ENCODE results near the gene LMAN1L. TPM values are rescaled to one million over a fixed set of nuclear protein-coding genes. Genes with fewer than 3 reads are reported as not detected.

LMAN1L gene
- total RNA-seq: under 1 TPM; 0.36 to 0.37 TPM

DNA sequence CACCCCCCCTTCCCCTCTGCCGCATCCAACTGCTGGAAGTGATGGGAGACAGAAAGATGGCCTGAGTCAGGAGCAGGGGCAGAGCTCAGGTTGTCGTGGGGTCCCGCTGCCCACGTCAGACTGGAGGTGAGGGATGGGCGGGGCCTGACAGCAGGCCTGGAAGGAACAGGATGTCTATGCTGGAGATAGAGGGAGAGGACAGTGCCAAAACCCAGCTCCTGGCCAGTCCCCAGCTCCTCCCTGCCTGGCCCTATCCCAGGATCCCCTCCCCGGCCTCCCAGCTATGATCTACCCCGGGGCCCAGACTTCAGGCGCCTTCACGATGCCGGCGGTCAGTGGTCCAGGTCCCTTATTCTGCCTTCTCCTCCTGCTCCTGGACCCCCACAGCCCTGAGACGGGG lies at the start of gene LMAN1L:
Gene LMAN1L (plus strand): TSS at position 303 of the 400 bp plus-strand sequence. CDS start 20 bp downstream, at position 323.
- no peak for DNase-seq

DNA sequence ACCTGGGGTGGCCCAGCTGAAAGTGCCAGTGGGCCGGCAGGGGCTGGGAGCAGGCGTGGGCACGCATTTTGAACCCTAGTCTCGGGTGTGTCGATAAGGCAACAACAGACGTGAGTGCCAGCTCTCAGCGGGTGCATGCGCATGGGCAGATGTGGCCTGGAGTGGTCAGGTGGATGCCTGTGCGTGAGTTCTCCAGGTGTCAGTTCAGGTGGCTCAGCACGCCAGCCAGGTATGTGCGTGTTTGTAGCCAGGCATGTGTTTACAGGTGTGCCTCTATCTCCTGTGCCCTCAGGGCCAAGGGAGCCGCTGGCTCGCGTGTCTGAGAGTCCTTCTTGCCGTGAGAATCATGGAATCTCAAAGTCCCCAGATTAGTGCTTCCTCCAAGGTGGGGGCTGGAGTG lies 49.2 kb upstream of the LMAN1L start:
- Mint-ChIP-seq H3K36me3 (no peaks in the 10 kb centered on the region), H3K4me1 (peaks cover 2% of the 10 kb centered on the region), H3K9me3 (no peaks in the 10 kb centered on the region), H3K27me3 (no peaks in the 10 kb centered on the region), H3K4me3 (no peak overlapping the region), H3K27ac (no peak overlapping the region)
- DNase-seq (no peak), ATAC-seq (ENCODE audit: low read depth) (no peak)
- POLR2A ChIA-PET: interaction anchor here (0.6 to 1.1 kb wide), 2 partner anchors 20 to 93 kb away, joined by 3 to 4 read pairs; no protein-coding TSS in a partner anchor

More for the DNA sequence above, at the start of gene LMAN1L:
- Mint-ChIP-seq H3K4me1 (peaks cover 6% of the 10 kb centered on the region), H3K9me3 (no peaks in the 10 kb centered on the region), H3K27ac (no peak within 1 kb of the TSS), H3K27me3 (peaks cover 5% of the 10 kb centered on the region), H3K36me3 (no peaks in the 10 kb centered on the region), H3K4me3 (no peak within 1 kb of the TSS)
- ATAC-seq (ENCODE audit: low read depth): no peak
- POLR2A ChIA-PET: no interaction called here

DNA sequence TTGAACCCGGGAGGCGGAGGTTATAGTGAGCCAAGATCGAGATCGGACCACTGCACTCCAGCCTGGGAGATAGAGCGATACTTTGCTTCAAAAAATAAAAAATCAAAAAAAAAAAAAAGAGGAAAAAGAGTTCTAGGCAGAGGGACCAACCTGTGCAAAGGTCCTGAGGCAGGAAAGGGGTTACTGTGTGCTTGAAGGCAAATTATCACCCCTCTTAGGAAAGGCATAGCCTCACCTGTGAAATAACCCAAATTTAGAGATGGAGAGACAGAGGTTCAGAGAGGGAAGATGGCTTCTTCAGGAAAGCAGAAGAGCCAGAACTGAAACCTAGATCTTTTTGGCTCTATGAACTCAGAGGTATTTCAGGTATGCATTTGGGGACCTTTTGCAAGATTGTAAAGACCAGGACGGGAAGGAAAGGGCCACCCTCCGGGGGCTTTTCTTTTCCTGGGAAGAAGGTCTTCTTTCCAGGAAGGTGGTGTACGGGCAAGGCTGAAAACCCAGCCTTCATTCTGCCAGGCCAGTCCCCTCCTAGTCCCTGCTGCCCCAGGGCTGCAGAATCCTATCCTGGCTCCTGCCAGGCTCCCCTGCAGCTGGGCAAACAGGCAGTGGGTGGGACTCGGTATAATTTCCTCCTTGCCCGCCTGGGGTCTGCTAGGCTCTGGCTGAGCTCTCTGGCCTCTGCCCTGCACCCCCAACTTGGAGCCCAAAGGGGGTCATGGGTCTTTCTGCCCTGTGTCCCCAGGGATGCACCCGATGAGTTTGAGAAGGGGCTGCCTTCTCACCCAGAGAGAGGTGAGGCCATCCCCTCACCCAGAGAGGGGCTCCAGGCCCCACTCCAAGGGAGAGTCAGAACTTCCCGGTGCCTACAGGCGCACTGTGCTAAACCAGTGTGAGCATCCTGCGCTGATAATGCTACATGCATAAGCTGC lies 45.2 kb upstream of the LMAN1L start:
- ATAC-seq (ENCODE audit: low read depth): no peak
- H3K4me1 Mint-ChIP-seq: peaks cover 14% of the 10 kb centered on the region
- H3K27ac Mint-ChIP-seq: no peak overlapping the region
- H3K27me3 Mint-ChIP-seq: no peaks in the 10 kb centered on the region
- H3K9me3 Mint-ChIP-seq: no peaks in the 10 kb centered on the region
- POLR2A ChIA-PET: interaction anchor here (1.3 to 21.9 kb wide), 3 partner anchors 25 to 131 kb away, joined by 6 to 709 read pairs (median 8); partner anchors contain the start of gene CYP1A1
- DNase-seq: no peak
- no peaks in the 10 kb centered on the region for H3K36me3 Mint-ChIP-seq
- no peak overlapping the region for H3K4me3 Mint-ChIP-seq

DNA sequence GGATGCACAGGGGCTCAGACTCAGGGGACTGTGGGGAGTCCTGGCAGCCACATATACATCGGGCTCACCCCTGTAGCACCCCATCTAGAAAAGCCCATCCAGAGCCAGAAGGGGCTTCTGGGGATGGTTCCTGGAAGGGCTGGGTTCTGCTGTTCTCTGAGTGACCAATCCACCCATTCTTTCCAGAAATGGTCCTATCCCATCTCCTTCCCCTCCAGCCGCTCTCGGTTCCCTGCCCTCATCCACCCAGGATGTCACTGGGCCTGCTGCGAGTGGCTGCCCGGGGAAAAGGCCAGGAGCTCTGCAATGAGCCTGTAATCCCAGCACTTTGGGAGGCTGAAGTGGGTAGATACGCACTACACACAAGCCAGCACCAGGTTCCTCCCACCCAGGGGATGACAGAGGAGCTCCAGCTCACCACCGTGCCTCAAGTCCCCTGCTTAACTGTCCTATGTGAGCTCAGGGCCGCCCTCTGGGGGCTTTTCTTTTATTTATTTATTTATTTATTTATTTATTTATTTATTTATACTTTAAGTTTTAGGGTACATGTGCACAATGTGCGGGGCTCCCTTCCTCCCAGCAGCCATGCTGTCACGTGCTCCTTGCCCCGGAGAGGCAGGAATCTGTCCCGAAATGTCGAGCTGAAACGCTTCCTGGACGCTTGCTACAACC lies 44.4 kb upstream of the LMAN1L start:
- ATAC-seq (ENCODE audit: low read depth): no peak
- H3K9me3 Mint-ChIP-seq: no peaks in the 10 kb centered on the region
- peaks cover 12% of the 10 kb centered on the region for H3K4me1 Mint-ChIP-seq
- DNase-seq: no peak
- no peaks in the 10 kb centered on the region for H3K36me3 Mint-ChIP-seq
- POLR2A ChIA-PET: interaction anchor here (0.7 to 21.9 kb wide), 7 partner anchors 24 to 135 kb away, joined by 3 to 709 read pairs (median 6); partner anchors contain the start of genes CYP1A1 and EDC3
- peak overlapping the region; percentile 52 for H3K4me3 Mint-ChIP-seq
- H3K27me3 Mint-ChIP-seq: no peaks in the 10 kb centered on the region
- peak overlapping the region; percentile 65 for H3K27ac Mint-ChIP-seq

DNA sequence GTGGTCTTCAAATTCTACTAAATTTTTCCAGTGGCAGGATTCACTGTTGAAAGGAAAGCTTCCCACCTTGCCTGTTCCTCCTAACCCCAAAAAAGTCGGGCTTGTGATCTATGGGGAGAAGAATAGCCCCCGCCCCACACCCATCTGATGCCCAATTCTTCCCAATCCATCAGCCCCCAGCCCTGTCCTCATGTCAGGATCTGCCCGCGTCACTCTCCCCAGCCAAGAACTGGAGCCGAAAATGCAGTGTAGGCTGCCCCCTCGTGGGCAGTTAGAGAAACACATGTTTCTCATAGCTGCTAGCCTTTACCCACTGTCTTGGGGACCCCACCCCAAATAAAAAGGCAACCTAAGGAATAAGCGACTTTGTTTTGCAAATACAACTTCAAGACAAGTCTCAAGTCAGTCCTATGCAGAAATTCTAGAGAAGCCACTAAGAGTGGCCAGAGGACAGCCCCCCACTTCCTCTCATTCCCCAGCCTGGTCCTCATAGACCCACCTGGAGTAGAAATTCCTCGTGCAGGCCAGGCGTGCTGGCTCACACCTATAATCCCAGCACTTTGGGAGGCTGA lies 43.8 kb upstream of the LMAN1L start:
- Mint-ChIP-seq H3K4me3 (peak overlapping the region; percentile 52), H3K27me3 (no peaks in the 10 kb centered on the region)

DNA sequence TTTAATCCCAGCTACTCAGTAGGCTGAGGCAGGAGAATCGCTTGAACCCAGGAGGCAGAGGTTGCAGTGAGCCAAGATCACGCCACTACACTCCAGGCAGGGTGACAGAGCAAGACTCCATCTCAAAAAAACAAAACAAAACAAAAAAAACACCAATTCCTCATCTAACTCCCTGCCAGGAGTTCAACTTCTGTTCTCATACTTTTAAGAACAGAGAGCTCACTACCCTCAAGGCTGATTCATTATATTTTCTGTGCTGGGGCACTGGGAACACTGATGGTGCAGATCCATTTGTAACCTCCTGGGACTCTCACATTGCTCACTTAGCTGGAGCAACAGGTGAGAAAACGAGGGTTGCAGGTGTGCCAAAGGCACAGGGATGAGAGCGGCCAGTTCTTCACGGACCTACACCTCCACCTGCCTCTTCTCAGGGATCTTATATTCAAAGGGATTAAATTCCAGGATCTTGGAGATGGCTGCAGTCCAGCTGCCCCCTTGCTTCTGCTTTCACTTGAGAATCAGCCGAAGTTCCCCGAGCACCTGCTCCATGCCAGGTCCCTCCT lies 43.1 kb upstream of the LMAN1L start:
- no peak overlapping the region for H3K4me3 Mint-ChIP-seq

More for the DNA sequence above, 43.8 kb upstream of the LMAN1L start:
- H3K27ac Mint-ChIP-seq: peak overlapping the region; percentile 65
- peaks cover 12% of the 10 kb centered on the region for H3K4me1 Mint-ChIP-seq
- no peaks in the 10 kb centered on the region for H3K36me3 Mint-ChIP-seq
- no peaks in the 10 kb centered on the region for H3K9me3 Mint-ChIP-seq
- POLR2A ChIA-PET: interaction anchor here (0.7 to 21.9 kb wide), 7 partner anchors 24 to 136 kb away, joined by 3 to 709 read pairs (median 6); partner anchors contain the start of genes CYP1A1 and EDC3
- DNase-seq: peak; percentile 73
- ATAC-seq (ENCODE audit: low read depth): peak; percentile 29

DNA sequence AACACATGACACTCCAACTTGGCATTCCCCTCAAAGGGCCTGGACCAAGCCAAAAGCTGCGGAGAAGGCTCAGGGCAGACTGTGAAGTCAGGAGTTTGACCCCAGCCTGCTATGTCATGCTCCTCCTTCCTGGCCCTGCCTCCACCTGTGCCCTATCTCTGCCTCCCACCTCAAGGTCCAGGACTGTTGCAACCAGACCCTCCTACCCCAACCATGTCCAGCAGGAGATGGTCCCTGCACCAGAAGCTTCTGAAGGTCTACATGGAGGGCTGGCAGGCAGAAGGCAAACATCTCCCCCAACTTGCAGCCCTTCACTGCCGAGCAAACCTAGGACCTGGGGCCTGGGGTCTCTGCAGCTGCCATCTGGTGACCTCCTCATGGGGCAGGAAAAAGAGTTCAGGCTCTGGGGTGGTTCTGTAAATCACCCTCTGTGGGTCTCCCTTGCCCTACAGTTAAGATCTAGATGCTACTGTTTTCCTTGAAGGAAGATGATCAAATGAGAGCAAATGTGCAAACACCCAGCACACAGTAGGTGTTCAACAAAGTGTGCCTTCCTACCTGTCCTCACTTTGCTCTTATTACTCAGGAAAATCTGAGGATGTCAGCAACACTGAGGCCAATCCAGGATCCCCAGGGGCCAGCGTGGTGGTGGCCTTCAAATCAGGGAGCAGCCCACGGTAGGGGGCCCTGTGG lies 42.3 kb upstream of the LMAN1L start:
- H3K9me3 Mint-ChIP-seq: no peaks in the 10 kb centered on the region
- H3K4me1 Mint-ChIP-seq: peaks cover 17% of the 10 kb centered on the region
- ATAC-seq (ENCODE audit: low read depth): no peak
- H3K27ac Mint-ChIP-seq: no peak overlapping the region
- H3K4me3 Mint-ChIP-seq: no peak overlapping the region
- H3K27me3 Mint-ChIP-seq: no peaks in the 10 kb centered on the region
- H3K36me3 Mint-ChIP-seq: no peaks in the 10 kb centered on the region
- POLR2A ChIA-PET: interaction anchor here (0.8 to 21.9 kb wide), 7 partner anchors 10 to 181 kb away, joined by 3 to 709 read pairs (median 5); partner anchors contain the start of gene CSK
- DNase-seq: no peak

More for the DNA sequence above, 43.1 kb upstream of the LMAN1L start:
- peaks cover 16% of the 10 kb centered on the region for H3K4me1 Mint-ChIP-seq
- H3K27me3 Mint-ChIP-seq: no peaks in the 10 kb centered on the region
- POLR2A ChIA-PET: interaction anchor here (0.6 to 21.9 kb wide), 6 partner anchors 23 to 391 kb away, joined by 3 to 709 read pairs (median 6); no protein-coding TSS in a partner anchor
- no peaks in the 10 kb centered on the region for H3K9me3 Mint-ChIP-seq
- ATAC-seq (ENCODE audit: low read depth) (no peak), DNase-seq (no peak)
- no peaks in the 10 kb centered on the region for H3K36me3 Mint-ChIP-seq
- no peak overlapping the region for H3K27ac Mint-ChIP-seq

DNA sequence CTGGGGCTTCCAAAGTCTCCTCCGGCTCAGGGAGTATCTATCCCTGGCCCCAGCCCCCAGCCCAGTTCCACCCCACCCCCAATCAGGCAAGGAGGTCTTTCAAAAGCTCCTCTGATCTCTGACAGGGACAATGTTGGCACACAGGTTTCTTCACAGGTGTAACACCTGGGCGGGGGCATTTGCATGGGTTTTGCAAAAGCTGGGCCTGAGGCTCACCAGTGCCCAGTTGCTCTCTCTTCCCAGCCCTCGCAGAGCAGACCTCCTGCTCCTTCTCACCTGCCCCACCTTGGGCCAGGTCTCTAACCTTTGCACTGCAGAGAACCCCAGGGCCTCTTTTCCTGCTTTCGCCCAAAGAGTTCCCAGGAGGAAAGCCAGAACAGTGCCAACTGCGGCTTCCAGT lies 39.3 kb upstream of the LMAN1L start:
- Mint-ChIP-seq H3K4me1 (peaks cover 42% of the 10 kb centered on the region), H3K27ac (no peak overlapping the region), H3K27me3 (no peaks in the 10 kb centered on the region), H3K36me3 (no peaks in the 10 kb centered on the region), H3K4me3 (no peak overlapping the region), H3K9me3 (no peaks in the 10 kb centered on the region)
- POLR2A ChIA-PET: interaction anchor here (21.9 kb wide), 1 partner anchor 19 kb away, joined by 709 read pairs; no protein-coding TSS in a partner anchor
- DNase-seq (no peak), ATAC-seq (ENCODE audit: low read depth) (no peak)

DNA sequence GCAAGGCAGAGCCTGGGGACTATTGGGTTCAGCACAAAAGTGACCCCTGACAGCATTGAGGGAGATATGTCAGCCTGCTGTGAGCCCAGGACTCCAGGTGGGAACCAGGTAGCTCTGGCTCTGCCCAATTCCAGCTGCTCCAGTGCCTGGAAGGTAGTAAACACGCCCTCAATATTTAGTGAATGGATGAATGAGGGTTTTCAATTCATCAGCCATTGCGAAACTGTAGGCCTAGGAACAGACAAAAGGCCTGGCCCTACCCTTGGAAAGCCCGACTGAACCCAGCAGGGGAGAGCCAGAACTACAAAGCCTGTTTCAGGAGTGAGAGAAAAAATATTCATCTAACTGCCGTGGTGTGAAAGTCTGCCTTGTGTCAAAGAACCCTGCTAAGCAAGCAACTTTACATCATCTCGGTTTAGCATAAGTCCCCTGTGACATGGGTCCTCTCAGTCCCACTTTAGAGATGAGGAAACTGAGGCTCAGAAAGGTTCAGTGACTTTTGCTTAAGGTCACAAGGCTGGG lies 38.8 kb upstream of the LMAN1L start:
- peaks cover 44% of the 10 kb centered on the region for H3K4me1 Mint-ChIP-seq
- POLR2A ChIA-PET: interaction anchor here (0.6 to 21.9 kb wide), 2 partner anchors 19 to 71 kb away, joined by 4 to 709 read pairs; no protein-coding TSS in a partner anchor
- no peaks in the 10 kb centered on the region for H3K9me3 Mint-ChIP-seq
- peaks cover 2% of the 10 kb centered on the region for H3K36me3 Mint-ChIP-seq
- H3K27ac Mint-ChIP-seq: peak overlapping the region; percentile 67
- no peaks in the 10 kb centered on the region for H3K27me3 Mint-ChIP-seq
- no peak for DNase-seq
- H3K4me3 Mint-ChIP-seq: no peak overlapping the region
- ATAC-seq (ENCODE audit: low read depth): no peak

DNA sequence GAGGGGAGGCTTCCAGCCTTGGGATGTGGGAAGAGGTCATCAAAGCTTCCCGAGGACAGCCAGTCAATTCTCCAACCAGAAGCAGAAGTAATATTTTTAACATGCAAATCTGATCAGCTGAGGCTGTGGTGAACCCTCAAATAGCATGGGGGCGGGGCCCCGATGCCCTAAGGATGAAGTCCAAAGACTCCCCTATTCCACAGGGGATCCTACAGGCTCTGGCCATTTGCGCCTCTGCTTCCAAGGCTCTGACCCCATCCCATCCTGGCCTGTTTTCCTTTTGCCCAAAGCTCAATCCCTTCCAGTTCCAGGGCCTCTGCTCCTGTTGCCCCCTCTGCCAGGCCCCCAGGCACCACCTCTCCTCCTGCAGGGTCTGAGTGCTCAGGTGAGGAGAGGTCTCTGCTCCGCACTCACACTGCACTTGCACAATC lies 37.5 kb upstream of the LMAN1L start:
- Mint-ChIP-seq H3K4me1 (peaks cover 56% of the 10 kb centered on the region), H3K9me3 (no peaks in the 10 kb centered on the region), H3K27ac (peak overlapping the region; percentile 99), H3K36me3 (peaks cover 2% of the 10 kb centered on the region), H3K4me3 (no peak overlapping the region), H3K27me3 (no peaks in the 10 kb centered on the region)
- POLR2A ChIA-PET: interaction anchor here (1.5 to 21.9 kb wide), 2 partner anchors 18 to 70 kb away, joined by 3 to 709 read pairs; no protein-coding TSS in a partner anchor
- DNase-seq: no peak
- ATAC-seq (ENCODE audit: low read depth): no peak

DNA sequence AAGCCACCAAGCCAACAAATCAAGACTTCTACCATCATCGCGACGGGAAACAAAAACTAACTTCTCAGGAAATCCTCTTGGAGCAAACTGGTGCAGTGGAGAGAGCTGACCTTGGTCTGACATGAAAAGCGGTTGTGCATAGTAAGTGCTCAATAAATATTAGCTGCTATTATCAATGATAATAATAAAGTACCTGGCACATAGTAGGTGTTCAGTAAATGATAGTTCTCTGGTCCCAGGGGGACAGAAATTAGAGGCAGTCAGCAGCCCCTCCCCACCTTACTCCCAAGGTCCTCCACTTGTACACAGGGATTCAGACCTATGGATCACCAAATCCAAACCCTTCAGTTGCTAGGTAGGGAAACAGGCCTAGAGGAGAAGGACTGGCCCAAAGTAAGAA lies 36.7 kb upstream of the LMAN1L start:
- H3K27ac Mint-ChIP-seq: peak overlapping the region; percentile 99
- no peaks in the 10 kb centered on the region for H3K9me3 Mint-ChIP-seq
- DNase-seq (no peak), ATAC-seq (ENCODE audit: low read depth) (no peak)
- H3K27me3 Mint-ChIP-seq: no peaks in the 10 kb centered on the region
- H3K4me3 Mint-ChIP-seq: no peak overlapping the region
- peaks cover 63% of the 10 kb centered on the region for H3K4me1 Mint-ChIP-seq
- POLR2A ChIA-PET: interaction anchor here (1.5 to 21.9 kb wide), 2 partner anchors 17 to 69 kb away, joined by 3 to 709 read pairs; no protein-coding TSS in a partner anchor
- H3K36me3 Mint-ChIP-seq: peaks cover 2% of the 10 kb centered on the region
